Esophagus squamous epithelium (tissue), 4 donors: Measurements from ENCODE around the gene TPD52L1.

Experiments used
- POLR2A ChIP-seq, 4 donors: fragments of 450-650 bp; IDR thresholded peaks; one replicate each; pipeline ENCODE4 v1.6.1; 2017; ENCODE audit warnings: antibody characterized with exemption in 4 of 4, mild to moderate bottlenecking in 4 of 4, moderate library complexity in 3 of 4
- TF ChIP-seq, protein P1 (sequence below), 6 experiments: fragments of 450-650 bp in 4 of 6; fragments of 200-600 bp in 2 of 6; sonication (generic) in 2 of 6; IDR thresholded peaks; one replicate each; pipeline ENCODE4 v1.5.1; 2016 to 2019; ENCODE audit warnings: antibody characterized with exemption in 6 of 6, mild to moderate bottlenecking in 4 of 6, moderate library complexity in 4 of 6

DNA sequence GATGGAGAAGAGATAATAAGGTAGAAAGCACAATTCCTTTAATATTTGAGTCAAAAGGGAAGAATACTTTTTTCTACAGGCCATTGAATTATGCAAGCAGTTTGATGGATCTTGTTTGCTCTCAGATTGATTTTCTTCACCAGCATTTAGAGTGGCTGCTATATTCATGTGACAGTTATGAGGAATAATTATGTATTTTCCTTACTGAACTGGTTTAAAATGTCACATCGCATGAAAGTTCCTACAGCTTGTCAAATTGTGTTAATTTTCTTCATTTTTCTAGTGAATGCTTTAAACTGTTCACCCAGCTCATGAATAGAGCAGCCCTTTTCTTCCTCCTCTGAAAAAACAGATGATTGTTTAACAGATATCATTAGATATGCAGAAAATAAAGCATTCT lies 37.4 kb upstream of the TPD52L1 start:
- TF ChIP-seq, protein P1, sequence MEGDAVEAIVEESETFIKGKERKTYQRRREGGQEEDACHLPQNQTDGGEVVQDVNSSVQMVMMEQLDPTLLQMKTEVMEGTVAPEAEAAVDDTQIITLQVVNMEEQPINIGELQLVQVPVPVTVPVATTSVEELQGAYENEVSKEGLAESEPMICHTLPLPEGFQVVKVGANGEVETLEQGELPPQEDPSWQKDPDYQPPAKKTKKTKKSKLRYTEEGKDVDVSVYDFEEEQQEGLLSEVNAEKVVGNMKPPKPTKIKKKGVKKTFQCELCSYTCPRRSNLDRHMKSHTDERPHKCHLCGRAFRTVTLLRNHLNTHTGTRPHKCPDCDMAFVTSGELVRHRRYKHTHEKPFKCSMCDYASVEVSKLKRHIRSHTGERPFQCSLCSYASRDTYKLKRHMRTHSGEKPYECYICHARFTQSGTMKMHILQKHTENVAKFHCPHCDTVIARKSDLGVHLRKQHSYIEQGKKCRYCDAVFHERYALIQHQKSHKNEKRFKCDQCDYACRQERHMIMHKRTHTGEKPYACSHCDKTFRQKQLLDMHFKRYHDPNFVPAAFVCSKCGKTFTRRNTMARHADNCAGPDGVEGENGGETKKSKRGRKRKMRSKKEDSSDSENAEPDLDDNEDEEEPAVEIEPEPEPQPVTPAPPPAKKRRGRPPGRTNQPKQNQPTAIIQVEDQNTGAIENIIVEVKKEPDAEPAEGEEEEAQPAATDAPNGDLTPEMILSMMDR (IDR thresholded peaks at IDR 0.05): no peak
- no peak for TF ChIP-seq POLR2A (IDR thresholded peaks at IDR 0.05)
